KBM-7 (cell line): ENCODE results near the gene CDK6.

ENCODE experiments used
- DNase-seq: peaks from one replicate; pipeline ENCODE4 v3.0.0-alpha.2; 2015
- in situ Hi-C: fragments of 300-500 bp; cut with MboI; formaldehyde crosslinking; loops from 2 replicates; pipeline ENCODE4 v1.14.3; 2020; ENCODE audit warnings: low sequenced_read_pairs, low pct_unique_long_range_greater_than_20kb, mixed read lengths

CDK6 gene

GRCh38 chr7:92602352-92603088, 233.9 kb downstream of the CDK6 start:
- DNase-seq = no peak
- in situ Hi-C loops = loop anchor here (25.0 kb wide), 1 partner anchor 435 kb away; no protein-coding TSS in a partner anchor

GRCh38 chr7:92598310-92598981, 237.9 kb downstream of the CDK6 start:
- in situ Hi-C loops = no loop called here
- DNase-seq = no peak

GRCh38 chr7:92595281-92595680, 241.1 kb downstream of the CDK6 start:
- in situ Hi-C loops = no loop called here
- DNase-seq = no peak

- in situ Hi-C loops = no loop called here
- DNase-seq = no peak
Observed at GRCh38 chr7:92594746-92595145, 241.6 kb downstream of the CDK6 start.

- DNase-seq = no peak
- in situ Hi-C loops = no loop called here
Observed at GRCh38 chr7:92590711-92591310, 245.6 kb downstream of the CDK6 start.

GRCh38 chr7:92589056-92589455, 247.3 kb downstream of the CDK6 start:
- DNase-seq = no peak
- in situ Hi-C loops = no loop called here

GRCh38 chr7:92588561-92588960, 247.8 kb downstream of the CDK6 start:
- in situ Hi-C loops = no loop called here
- DNase-seq = peak; percentile 57

- no peak for DNase-seq
- in situ Hi-C loops = no loop called here
Observed at GRCh38 chr7:92586841-92587240, 249.5 kb downstream of the CDK6 start.

- no peak for DNase-seq
- in situ Hi-C loops = no loop called here
Observed at GRCh38 chr7:92586403-92586802, 250.0 kb downstream of the CDK6 start.

GRCh38 chr7:92584953-92585352, 251.4 kb downstream of the CDK6 start:
- in situ Hi-C loops = no loop called here
- no peak for DNase-seq

- no peak for DNase-seq
- in situ Hi-C loops = no loop called here
Observed at GRCh38 chr7:92582948-92583347, 253.4 kb downstream of the CDK6 start.

- DNase-seq = no peak
- in situ Hi-C loops = no loop called here
Observed at GRCh38 chr7:92576296-92576695, 260.1 kb downstream of the CDK6 start.

- in situ Hi-C loops = no loop called here
Observed at GRCh38 chr7:92569137-92569536, 267.2 kb downstream of the CDK6 start.

GRCh38 chr7:92567460-92567859, 268.9 kb downstream of the CDK6 start:
- in situ Hi-C loops = no loop called here
- no peak for DNase-seq

More at GRCh38 chr7:92569137-92569536, 267.2 kb downstream of the CDK6 start:
- no peak for DNase-seq

GRCh38 chr7:92563345-92563744, 273.0 kb downstream of the CDK6 start:
- DNase-seq = no peak
- in situ Hi-C loops = no loop called here

GRCh38 chr7:92560602-92561001, 275.8 kb downstream of the CDK6 start:
- in situ Hi-C loops = no loop called here

GRCh38 chr7:92557808-92558362, 278.5 kb downstream of the CDK6 start:
- no peak for DNase-seq
- in situ Hi-C loops = no loop called here

More at GRCh38 chr7:92560602-92561001, 275.8 kb downstream of the CDK6 start:
- no peak for DNase-seq

- peak; percentile 6 for DNase-seq
- in situ Hi-C loops = no loop called here
Observed at GRCh38 chr7:92557249-92557648, 279.1 kb downstream of the CDK6 start.
